ENCODE measurements around the gene DCBLD2. TPM values are rescaled to one million over a fixed set of nuclear protein-coding genes. Genes with fewer than 3 reads are reported as not detected.

The DCBLD2 gene
- total RNA-seq, 4 donors from 2014 or later, result 46.0 to 74.3 (median 54.6) TPM

- intact Hi-C loops (cut with DNase I), result no loop called here
- H3K4me3 ChIP-seq (replicated peaks in 1 of 3), result no peak overlapping the region
- H3K9me3 ChIP-seq, result no peaks in the 10 kb centered on the region
- H3K27ac ChIP-seq, result no peak overlapping the region
- no peaks in the 10 kb centered on the region for H3K27me3 ChIP-seq
- DNase-seq, result no peak
- no peak for TF ChIP-seq POLR2A (IDR thresholded peaks at IDR 0.05)
- TF ChIP-seq, protein P1, sequence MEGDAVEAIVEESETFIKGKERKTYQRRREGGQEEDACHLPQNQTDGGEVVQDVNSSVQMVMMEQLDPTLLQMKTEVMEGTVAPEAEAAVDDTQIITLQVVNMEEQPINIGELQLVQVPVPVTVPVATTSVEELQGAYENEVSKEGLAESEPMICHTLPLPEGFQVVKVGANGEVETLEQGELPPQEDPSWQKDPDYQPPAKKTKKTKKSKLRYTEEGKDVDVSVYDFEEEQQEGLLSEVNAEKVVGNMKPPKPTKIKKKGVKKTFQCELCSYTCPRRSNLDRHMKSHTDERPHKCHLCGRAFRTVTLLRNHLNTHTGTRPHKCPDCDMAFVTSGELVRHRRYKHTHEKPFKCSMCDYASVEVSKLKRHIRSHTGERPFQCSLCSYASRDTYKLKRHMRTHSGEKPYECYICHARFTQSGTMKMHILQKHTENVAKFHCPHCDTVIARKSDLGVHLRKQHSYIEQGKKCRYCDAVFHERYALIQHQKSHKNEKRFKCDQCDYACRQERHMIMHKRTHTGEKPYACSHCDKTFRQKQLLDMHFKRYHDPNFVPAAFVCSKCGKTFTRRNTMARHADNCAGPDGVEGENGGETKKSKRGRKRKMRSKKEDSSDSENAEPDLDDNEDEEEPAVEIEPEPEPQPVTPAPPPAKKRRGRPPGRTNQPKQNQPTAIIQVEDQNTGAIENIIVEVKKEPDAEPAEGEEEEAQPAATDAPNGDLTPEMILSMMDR (IDR thresholded peaks at IDR 0.05), result no peak
- no peaks in the 10 kb centered on the region for H3K36me3 ChIP-seq
- 77 to 90% methylated on average over 4 of the region's 4 CpGs for WGBS, 2 donors
- peaks cover 8 to 9% of the 10 kb centered on the region in 2 donors for H3K4me1 ChIP-seq
Observed at GRCh38 chr3:98746122-98746521, 155.4 kb downstream of the DCBLD2 start.

Small RNA genes within 50 kb of the gene (small RNA-seq; reads per million reads assigned to genes)
- gene RNU6-1263P, result not detected
- gene RNU6-26P, result not detected

Other genes with a start within 250 kb of the DCBLD2 start
- gene ST3GAL6, start 138.4 kb downstream of the DCBLD2 start, total RNA-seq, result 10 to 100 TPM in 2 of 4 donors, 1 to 10 TPM in 2; 7.4 to 14.5 (median 9.9) TPM